H9 (cell line): Measurements from ENCODE around the gene IRX5. TPM values are rescaled to one million over a fixed set of nuclear protein-coding genes. Genes with fewer than 3 reads are reported as not detected.

Experiments used
- DNase-seq: peaks from one replicate; pipeline ENCODE4 v3.0.0-alpha.2; 2017
- H2AFZ ChIP-seq: one replicate; pipeline ENCODE4 v1.6.1; 2013; ENCODE audit warnings: mild to moderate bottlenecking, low read length, control low read depth, moderate library complexity
- H2AK5ac ChIP-seq: 2 replicates; pipeline ENCODE4 v1.6.1; 2013; ENCODE audit warnings: low read length, control low read depth, mixed read lengths; ENCODE audit not compliant: insufficient read length
- H2BK120ac ChIP-seq: one replicate; pipeline ENCODE4 v1.6.1; 2013; ENCODE audit warnings: low read depth, mild to moderate bottlenecking, low read length, control low read depth, inconsistent platforms; ENCODE audit not compliant: poor library complexity, severe bottlenecking
- H2BK12ac ChIP-seq: 2 replicates; pipeline ENCODE4 v1.6.1; 2013; ENCODE audit warnings: low read length, control low read depth, mixed read lengths, low read depth; ENCODE audit not compliant: insufficient read length
- H2BK15ac ChIP-seq: 2 replicates; pipeline ENCODE4 v1.6.1; 2013; ENCODE audit warnings: low read depth, low read length, control low read depth
- H2BK20ac ChIP-seq: one replicate; pipeline ENCODE4 v1.6.1; 2013; ENCODE audit warnings: low read depth, mild to moderate bottlenecking, low read length, control low read depth, inconsistent platforms; ENCODE audit not compliant: poor library complexity, severe bottlenecking
- H2BK5ac ChIP-seq: 2 replicates; pipeline ENCODE4 v1.6.1; 2013; ENCODE audit warnings: low read length, control low read depth, mixed read lengths; ENCODE audit not compliant: insufficient read length
- H3K14ac ChIP-seq: 2 replicates; pipeline ENCODE4 v1.6.1; 2013; ENCODE audit warnings: low read length, control low read depth; ENCODE audit not compliant: insufficient read depth
- H3K18ac ChIP-seq: 2 replicates; pipeline ENCODE4 v1.6.1; 2013; ENCODE audit warnings: low read depth, mild to moderate bottlenecking, mixed read lengths, low read length, control low read depth; ENCODE audit not compliant: insufficient read length
- H3K23ac ChIP-seq: 2 replicates; pipeline ENCODE4 v1.6.1; 2013; ENCODE audit warnings: low read length, control low read depth, mixed read lengths, low read depth; ENCODE audit not compliant: insufficient read length
- H3K23me2 ChIP-seq: 2 replicates; pipeline ENCODE4 v1.6.1; 2013; ENCODE audit warnings: low read depth, mild to moderate bottlenecking, mixed read lengths, low read length, control low read depth; ENCODE audit not compliant: insufficient read length, poor library complexity, severe bottlenecking
- H3K27ac ChIP-seq: 2 replicates; pipeline ENCODE4 v1.5.1; 2013; ENCODE audit warnings: low read length, control low read depth, mixed read lengths, low read depth; ENCODE audit not compliant: insufficient read length
- H3K27me3 ChIP-seq: 2 replicates; pipeline ENCODE4 v1.6.1; 2013; ENCODE audit warnings: low read length, control low read depth, inconsistent platforms; ENCODE audit not compliant: insufficient read depth
- H3K4ac ChIP-seq: 2 replicates; pipeline ENCODE4 v1.6.1; 2013; ENCODE audit warnings: low read depth, mild to moderate bottlenecking, control low read depth, inconsistent platforms, low read length, moderate library complexity
- H3K4me1 ChIP-seq: 2 replicates; pipeline ENCODE4 v1.6.1; 2013; ENCODE audit warnings: low read length, control low read depth, inconsistent platforms; ENCODE audit not compliant: insufficient read depth
- H3K4me2 ChIP-seq: 2 replicates; pipeline ENCODE4 v1.6.1; 2013; ENCODE audit warnings: low read length, control low read depth, mixed read lengths; ENCODE audit not compliant: insufficient read length, insufficient read depth
- H3K56ac ChIP-seq: 2 replicates; pipeline ENCODE4 v1.6.1; 2013; ENCODE audit warnings: low read depth, mild to moderate bottlenecking, mixed read lengths, low read length, control low read depth; ENCODE audit not compliant: insufficient read length
- H3K79me1 ChIP-seq: 2 replicates; pipeline ENCODE4 v1.6.1; 2013; ENCODE audit warnings: low read depth, mild to moderate bottlenecking, moderate library complexity, low read length, control low read depth, inconsistent platforms; ENCODE audit not compliant: insufficient read depth, poor library complexity, severe bottlenecking
- H3K79me2 ChIP-seq: 2 replicates; pipeline ENCODE4 v1.6.1; 2013; ENCODE audit warnings: low read length, control low read depth, inconsistent platforms; ENCODE audit not compliant: insufficient read depth
- H3K9ac ChIP-seq: 2 replicates; pipeline ENCODE4 v1.6.1; 2013; ENCODE audit warnings: low read length, control low read depth, mixed read lengths; ENCODE audit not compliant: insufficient read length; ENCODE audit errors: extremely low read depth
- H3K9me3 ChIP-seq: one replicate; pipeline ENCODE4 v1.6.1; 2013; ENCODE audit warnings: low read depth, low read length, inconsistent platforms; ENCODE audit not compliant: control insufficient read depth
- H3T11ph ChIP-seq: one replicate; pipeline ENCODE4 v1.6.1; 2013; ENCODE audit warnings: mild to moderate bottlenecking, low read length, control low read depth, inconsistent platforms
- H4K20me1 ChIP-seq: one replicate; pipeline ENCODE4 v1.6.1; 2013; ENCODE audit not compliant: control insufficient read depth, insufficient read length, insufficient read depth
- H4K5ac ChIP-seq: 2 replicates; pipeline ENCODE4 v1.6.1; 2013; ENCODE audit warnings: low read depth, mild to moderate bottlenecking, mixed read lengths, low read length, control low read depth; ENCODE audit not compliant: insufficient read length
- H4K8ac ChIP-seq: replicated peaks from 2 replicates; pipeline ENCODE4 v1.6.1; 2013; ENCODE audit warnings: low read length, control low read depth, mixed read lengths, low read depth; ENCODE audit not compliant: insufficient read length
- H4K91ac ChIP-seq: 2 replicates; pipeline ENCODE4 v1.6.1; 2013; ENCODE audit warnings: low read depth, mild to moderate bottlenecking, moderate library complexity, mixed read lengths, low read length, control low read depth; ENCODE audit not compliant: insufficient read length
- H3K27ac Mint-ChIP-seq, 3 experiments: 2 replicates in 2 of 3; 3 replicates in 1 of 3; pipeline ENCODE4 v1.8.0; 2020 to 2021; ENCODE audit warnings: mixed read lengths in 3 of 3, mild to moderate bottlenecking in 1 of 3, moderate library complexity in 1 of 3
- H3K27me3 Mint-ChIP-seq: 2 replicates; pipeline ENCODE4 v1.8.0; 2021; ENCODE audit warnings: low read depth, mild to moderate bottlenecking, moderate library complexity, mixed read lengths
- H3K36me3 Mint-ChIP-seq, 3 experiments: 2 replicates in 2 of 3; 3 replicates in 1 of 3; pipeline ENCODE4 v1.8.0; 2020 to 2021; ENCODE audit warnings: low read depth in 3 of 3, mixed read lengths in 3 of 3; ENCODE audit not compliant: insufficient read depth in 1 of 3
- H3K4me1 Mint-ChIP-seq, 2 experiments: 2 replicates each; pipeline ENCODE4 v1.8.0; 2020; ENCODE audit warnings: mixed read lengths in 2 of 2
- H3K4me3 Mint-ChIP-seq, 2 experiments: 2 replicates in 1 of 2; 3 replicates in 1 of 2; pipeline ENCODE4 v1.8.0; 2020 to 2021; ENCODE audit warnings: mild to moderate bottlenecking in 2 of 2, mixed read lengths in 2 of 2, moderate library complexity in 1 of 2
- H3K9me3 Mint-ChIP-seq, 2 experiments: 2 replicates in 1 of 2; 3 replicates in 1 of 2; pipeline ENCODE4 v1.8.0; 2020; ENCODE audit warnings: mild to moderate bottlenecking in 2 of 2, mixed read lengths in 2 of 2, moderate library complexity in 1 of 2
- CTCF ChIP-seq: fragments of 200-600 bp; sonication (generic); conservative IDR thresholded peaks from 3 replicates; pipeline ENCODE4 v1.8.0; 2021; ENCODE audit warnings: antibody characterized with exemption, mild to moderate bottlenecking
- WGBS: extraction: QIAGEN DNeasy Blood & Tissue Kit; methylation state at CpG from one replicate; pipeline ENCODE4 v1.1.7; 2013; ENCODE audit warnings: missing lambda C conversion rate, low lambda C conversion rate, mixed read lengths; ENCODE audit not compliant: insufficient read length; ENCODE audit errors: extremely low coverage; 5-methylcytosine and 5-hydroxymethylcytosine counted together
- total RNA-seq: library from RNA; stranded (reverse); gene quantifications from 2 replicates; pipeline ENCODE4 v1.2.1, GENCODE V29; 2021

Gene IRX5
- total RNA-seq, 1 experiment from 2014 or later: 0.59 TPM

GRCh38 chr16:54912720-54913119 lies 17.9 kb upstream of the IRX5 start:
- H3K79me1 ChIP-seq: no peaks in the 10 kb centered on the region
- Mint-ChIP-seq H3K4me1 (no peaks in the 10 kb centered on the region), H3K4me3 (no peak overlapping the region), H3K27ac (no peak overlapping the region), H3K36me3 (no peaks in the 10 kb centered on the region), H3K27me3 (no peaks in the 10 kb centered on the region), H3K9me3 (no peaks in the 10 kb centered on the region)
- H3K4ac ChIP-seq: no peak overlapping the region
- H3K79me2 ChIP-seq: no peaks in the 10 kb centered on the region
- H3T11ph ChIP-seq: no peak overlapping the region
- H3K9me3 ChIP-seq: no peaks in the 10 kb centered on the region
- no peak for TF ChIP-seq CTCF
- H3K4me1 ChIP-seq: no peaks in the 10 kb centered on the region
- H3K14ac ChIP-seq: no peak overlapping the region
- H3K27ac ChIP-seq: no peak overlapping the region
- no peaks in the 10 kb centered on the region for H3K27me3 ChIP-seq
- no peak overlapping the region for H3K56ac ChIP-seq
- H2AK5ac ChIP-seq: no peak overlapping the region
- H2BK15ac ChIP-seq: no peak overlapping the region
- no peak overlapping the region for H3K18ac ChIP-seq
- H3K23me2 ChIP-seq: no peaks in the 10 kb centered on the region
- H2BK5ac ChIP-seq: no peak overlapping the region
- H4K20me1 ChIP-seq: no peaks in the 10 kb centered on the region
- no peak overlapping the region for H4K5ac ChIP-seq
- no peak overlapping the region for H2BK120ac ChIP-seq
- no peak overlapping the region for H2AFZ ChIP-seq
- H4K91ac ChIP-seq: no peak overlapping the region
- no peak overlapping the region for H4K8ac ChIP-seq
- no peak overlapping the region for H3K4me2 ChIP-seq
- no peak overlapping the region for H2BK12ac ChIP-seq
- no CpG with 5 or more reads among the region's 2 CpGs for WGBS
- no peak for DNase-seq
- no peak overlapping the region for H3K23ac ChIP-seq
- H2BK20ac ChIP-seq: no peak overlapping the region
- no peak overlapping the region for H3K9ac ChIP-seq
